ENCODE results near the gene SKAP2. TPM values are rescaled to one million over a fixed set of nuclear protein-coding genes. Genes with fewer than 3 reads are reported as not detected.

The SKAP2 gene
- total RNA-seq, 6 experiments from 2014 or later = 7.2 to 12.3 (median 9.1) TPM

GRCh38 chr7:26857506-26858240 is 6.7 kb downstream of the SKAP2 start:
- TF ChIP-seq CTCF (IDR thresholded peaks at IDR 0.05) = no peak
- no peaks in the 10 kb centered on the region for H3K36me3 Mint-ChIP-seq (ENCODE audit: low read depth)
- H3K4me1 Mint-ChIP-seq (ENCODE audit: low read depth) = peaks cover 18% of the 10 kb centered on the region
- H3K4me3 Mint-ChIP-seq = peak overlapping the region; percentile 82
- H3K9me3 Mint-ChIP-seq = no peaks in the 10 kb centered on the region
- no peak for DNase-seq
- H3K27ac Mint-ChIP-seq = peak overlapping the region; percentile 29; the same call in 1 of the 2 replicates
- peaks cover 9% of the 10 kb centered on the region; the same call in 1 of the 2 replicates for H3K27me3 Mint-ChIP-seq (ENCODE audit: insufficient read depth)

DNA sequence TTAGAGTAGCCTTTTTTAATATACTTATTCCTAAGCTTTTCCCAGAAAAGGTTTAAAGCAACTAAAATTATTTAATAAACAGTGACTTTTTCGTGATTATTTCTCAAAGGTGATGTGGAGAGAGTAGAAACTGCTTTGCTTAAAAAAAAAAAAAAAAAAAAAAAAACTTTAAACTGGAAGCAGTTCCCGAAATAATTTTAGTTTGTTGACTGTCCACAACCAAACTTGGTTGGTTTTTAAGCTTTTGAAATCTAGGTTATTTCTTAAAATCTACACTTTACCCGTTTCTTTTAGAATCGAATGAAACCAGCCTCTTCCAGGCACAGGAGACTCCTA is 7.3 kb downstream of the SKAP2 start:
- no peaks in the 10 kb centered on the region for H3K9me3 Mint-ChIP-seq
- no peaks in the 10 kb centered on the region for H3K36me3 Mint-ChIP-seq (ENCODE audit: low read depth)
- H3K4me1 Mint-ChIP-seq (ENCODE audit: low read depth) = peaks cover 18% of the 10 kb centered on the region
- peaks cover 9% of the 10 kb centered on the region; the same call in 1 of the 2 replicates for H3K27me3 Mint-ChIP-seq (ENCODE audit: insufficient read depth)
- DNase-seq = no peak
- no peak for TF ChIP-seq CTCF (IDR thresholded peaks at IDR 0.05)
- 0 out of 2 replicates have a peak overlapping the region, but pooled peaks have one; percentile 29 for H3K27ac Mint-ChIP-seq
- peak overlapping the region; percentile 82 for H3K4me3 Mint-ChIP-seq

- TF ChIP-seq CTCF (IDR thresholded peaks at IDR 0.05) = no peak
- peak overlapping the region; percentile 25; the same call in 1 of the 2 replicates for H3K4me3 Mint-ChIP-seq
- H3K36me3 Mint-ChIP-seq (ENCODE audit: low read depth) = no peaks in the 10 kb centered on the region
- no peaks in the 10 kb centered on the region for H3K9me3 Mint-ChIP-seq
- peaks cover 9% of the 10 kb centered on the region; the same call in 1 of the 2 replicates for H3K27me3 Mint-ChIP-seq (ENCODE audit: insufficient read depth)
- no peak overlapping the region for H3K27ac Mint-ChIP-seq
- no peak for DNase-seq
- peaks cover 18% of the 10 kb centered on the region for H3K4me1 Mint-ChIP-seq (ENCODE audit: low read depth)
Observed at GRCh38 chr7:26856176-26856985, 8.0 kb downstream of the SKAP2 start.

DNA sequence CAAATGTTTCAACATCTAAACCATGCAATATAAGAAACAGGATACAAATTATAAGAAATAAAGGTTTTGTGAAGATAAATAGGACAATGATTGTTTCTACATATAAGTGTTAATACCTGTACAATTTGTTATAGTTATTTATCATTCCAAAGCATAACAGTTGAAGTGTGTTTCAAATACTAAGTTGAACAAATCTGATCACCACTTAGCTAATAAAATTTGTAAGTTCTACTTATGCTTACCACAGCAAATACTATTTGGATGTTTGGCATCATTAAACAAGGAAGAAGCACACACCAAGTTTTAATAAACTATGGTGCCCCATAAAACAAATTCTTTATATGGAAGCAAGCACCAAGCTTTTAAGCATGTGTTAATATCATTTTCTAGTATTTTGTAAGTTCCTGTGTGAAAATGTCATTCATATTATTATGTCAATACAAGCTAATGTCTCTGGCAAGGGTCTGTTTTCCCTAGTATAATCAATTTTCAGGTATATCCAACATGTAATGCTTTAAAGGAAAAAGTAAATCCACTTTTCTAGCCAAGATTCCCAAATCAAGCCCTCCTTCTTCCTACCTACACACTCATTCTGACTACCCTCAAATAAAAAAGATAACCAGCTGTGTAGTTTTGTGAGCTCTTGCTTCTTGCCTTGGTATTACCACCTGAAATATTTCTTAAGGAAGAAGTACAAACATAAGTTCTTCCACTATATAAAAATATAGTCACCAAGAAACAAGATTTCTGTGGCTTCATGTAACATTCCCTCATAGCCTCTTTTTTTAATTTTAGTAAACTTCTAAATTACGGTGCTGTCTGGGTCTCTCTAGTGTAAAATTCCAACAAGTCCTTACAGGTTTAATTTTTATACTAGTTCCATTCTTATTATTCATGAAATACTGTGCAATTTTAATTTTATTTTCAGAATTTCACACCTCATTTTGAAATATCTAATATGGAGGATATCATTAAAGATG is 9.2 kb downstream of the SKAP2 start:
- H3K9me3 Mint-ChIP-seq = no peaks in the 10 kb centered on the region
- no peak overlapping the region for H3K4me3 Mint-ChIP-seq
- H3K4me1 Mint-ChIP-seq (ENCODE audit: low read depth) = peaks cover 23% of the 10 kb centered on the region
- H3K36me3 Mint-ChIP-seq (ENCODE audit: low read depth) = no peaks in the 10 kb centered on the region
- H3K27ac Mint-ChIP-seq = no peak overlapping the region
- DNase-seq = no peak
- peaks cover 9% of the 10 kb centered on the region for H3K27me3 Mint-ChIP-seq (ENCODE audit: insufficient read depth)
- TF ChIP-seq CTCF (IDR thresholded peaks at IDR 0.05) = no peak

DNA sequence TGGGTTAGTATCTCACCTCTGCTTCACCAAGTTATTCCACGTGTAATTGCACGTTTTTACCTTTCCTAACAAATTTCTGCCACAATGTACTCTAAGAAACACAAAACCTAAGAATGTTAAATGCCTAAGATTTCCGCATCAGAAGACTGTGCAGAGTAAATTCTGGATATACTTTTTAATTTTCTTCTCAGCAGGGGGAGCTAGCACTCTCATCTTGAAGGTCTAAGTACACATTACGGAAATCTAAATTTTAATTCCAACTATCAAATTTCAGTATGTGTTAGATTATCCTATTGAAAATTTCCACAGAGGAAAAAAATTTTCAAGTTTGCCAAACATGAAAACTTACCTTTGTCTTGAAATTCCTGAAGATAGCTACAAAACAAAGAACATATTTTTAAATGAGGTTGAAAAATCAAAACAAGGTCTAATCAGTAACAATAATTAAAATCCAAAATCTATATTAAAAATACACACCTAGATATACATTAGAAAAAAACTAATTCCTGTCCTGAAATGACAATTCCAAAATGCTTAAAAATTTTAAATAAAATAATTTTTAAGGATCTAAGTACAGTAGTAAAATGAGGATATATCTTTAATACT is 10.5 kb downstream of the SKAP2 start:
- H3K27ac Mint-ChIP-seq = no peak overlapping the region
- no peaks in the 10 kb centered on the region for H3K36me3 Mint-ChIP-seq (ENCODE audit: low read depth)
- no peak overlapping the region for H3K4me3 Mint-ChIP-seq
- H3K4me1 Mint-ChIP-seq (ENCODE audit: low read depth) = peaks cover 25% of the 10 kb centered on the region
- peaks cover 9% of the 10 kb centered on the region for H3K27me3 Mint-ChIP-seq (ENCODE audit: insufficient read depth)
- H3K9me3 Mint-ChIP-seq = no peaks in the 10 kb centered on the region
- DNase-seq = peak; percentile 38
- TF ChIP-seq CTCF (IDR thresholded peaks at IDR 0.05) = peak; percentile 82
